GM12878 (cell line): ENCODE results near the gene ZNF189. TPM values are rescaled to one million over a fixed set of nuclear protein-coding genes. Genes with fewer than 3 reads are reported as not detected.

Experiments used
- ATAC-seq: fragments of 200-7000 bp; cut with Tn5 transposase; 3 replicates; pipeline ENCODE4 v1.9.1; 2020; ENCODE audit warnings: mild to moderate bottlenecking, moderate library complexity
- BruUV-seq: library from RNA; stranded (reverse); fragments of 400-500 nt; replicated peaks from 2 replicates; lab custom pipeline; 2021; lab: Mats Ljungman, UMichigan
- CTCF ChIA-PET: fragments of 300-600 bp; sonication (Branson Sonifier 250); formaldehyde crosslinking; extraction: SDS; loops from one replicate; lab custom pipeline; 2021; ENCODE audit warnings: inconsistent platforms; lab: Yijun Ruan, JAX
- POLR2A ChIA-PET: fragments of 350-600 bp; formaldehyde crosslinking; extraction: SDS; loops from one replicate; lab custom pipeline; 2021; ENCODE audit warnings: inconsistent platforms; lab: Charles Lee
- RAD21 ChIA-PET: fragments of 300-600 bp; sonication (Branson Sonifier 250); formaldehyde crosslinking; loops from one replicate; lab custom pipeline; 2023; ENCODE audit warnings: antibody characterized with exemption; ENCODE audit not compliant: unreplicated experiment; lab: Charles Lee
- SMC1A ChIA-PET: fragments of 300-600 bp; sonication (Branson Sonifier 250); formaldehyde crosslinking; loops from one replicate; lab custom pipeline; 2023; ENCODE audit not compliant: unreplicated experiment, uncharacterized antibody; lab: Charles Lee
- DNase-seq: peaks from one replicate; pipeline ENCODE4 v3.0.0-alpha.2; 2011; ENCODE audit warnings: low read depth, low spot score
- FAIRE-seq: peaks from 3 replicates; lab custom pipeline; 2011; peaks lifted over from hg19 to GRCh38; lab: Jason Lieb, UNC
- H2AFZ ChIP-seq: 2 replicates; pipeline ENCODE4 v1.6.0; 2011; ENCODE audit warnings: low read depth, low read length, control low read depth; ENCODE audit not compliant: control insufficient read depth
- H3K27ac ChIP-seq: 2 replicates; pipeline ENCODE4 v1.5.1; 2011; ENCODE audit warnings: control low read depth; ENCODE audit not compliant: control insufficient read depth, insufficient read depth
- H3K27me3 ChIP-seq, 2 experiments: replicated peaks in 1 of 2; 2 replicates each; pipeline versions ENCODE4 v1.6.0 to v1.6.1; 2011; ENCODE audit warnings: low read length in 1 of 2; ENCODE audit not compliant: control insufficient read depth in 2 of 2, insufficient read depth in 2 of 2
- H3K36me3 ChIP-seq, 2 experiments: 2 replicates each; pipeline ENCODE4 v1.5.1; 2011; ENCODE audit warnings: low read length in 1 of 2; ENCODE audit not compliant: control insufficient read depth in 2 of 2, insufficient read depth in 2 of 2
- H3K4me1 ChIP-seq: 2 replicates; pipeline ENCODE4 v1.6.1; 2011; ENCODE audit warnings: mild to moderate bottlenecking, low read length, moderate library complexity, mixed read lengths; ENCODE audit not compliant: control insufficient read depth, insufficient read depth
- H3K4me2 ChIP-seq: 2 replicates; pipeline ENCODE4 v1.6.0; 2011; ENCODE audit warnings: control low read depth; ENCODE audit not compliant: control insufficient read depth, insufficient read depth
- H3K4me3 ChIP-seq: fragments of 200-600 bp; sonication (generic); 2 replicates; pipeline ENCODE4 v1.5.1; 2016
- H3K79me2 ChIP-seq: 2 replicates; pipeline ENCODE4 v1.6.0; 2011; ENCODE audit warnings: low read length; ENCODE audit not compliant: control insufficient read depth, insufficient read depth
- H3K9ac ChIP-seq: 2 replicates; pipeline ENCODE4 v1.8.0; 2011; ENCODE audit warnings: low read length, control low read depth, mixed read lengths; ENCODE audit not compliant: control insufficient read depth, insufficient read depth
- H3K9me3 ChIP-seq: replicated peaks from 3 replicates; pipeline ENCODE4 v1.5.1; 2011; ENCODE audit warnings: mild to moderate bottlenecking, low read length; ENCODE audit not compliant: control insufficient read depth, insufficient read depth
- H4K20me1 ChIP-seq: 2 replicates; pipeline ENCODE4 v1.6.0; 2011; ENCODE audit not compliant: control insufficient read depth, insufficient read depth
- BHLHE40 ChIP-seq, 2 experiments: fragments of 450-650 bp in 1 of 2; IDR thresholded peaks; 2 replicates each; pipeline ENCODE4 v1.6.1; 2011 to 2017; ENCODE audit warnings: low read depth in 2 of 2, borderline replicate concordance in 1 of 2, improper control_type of control experiment in 1 of 2, low read length in 1 of 2, mild to moderate bottlenecking in 1 of 2
- ETV6 ChIP-seq, 2 experiments: fragments of 450-650 bp in 1 of 2; IDR thresholded peaks in 1 of 2; conservative IDR thresholded peaks in 1 of 2; 2 replicates each; pipeline ENCODE4 v1.6.1; 2014; ENCODE audit warnings: antibody characterized with exemption in 1 of 2, borderline replicate concordance in 1 of 2, low read depth in 1 of 2, mild to moderate bottlenecking in 1 of 2, moderate library complexity in 1 of 2
- FOS ChIP-seq: IDR thresholded peaks from 3 replicates; pipeline ENCODE4 v1.6.1; 2011; ENCODE audit warnings: borderline replicate concordance; ENCODE audit not compliant: insufficient read length; ENCODE audit errors: extremely low read depth
- GATAD2B ChIP-seq: fragments of 450-650 bp; conservative IDR thresholded peaks from 2 replicates; pipeline ENCODE4 v1.6.1; 2017; ENCODE audit warnings: low read depth, mild to moderate bottlenecking, moderate library complexity
- NBN ChIP-seq: fragments of 450-650 bp; IDR thresholded peaks from 2 replicates; pipeline ENCODE4 v1.6.1; 2016
- NR2C2 ChIP-seq: IDR thresholded peaks from 2 replicates; pipeline ENCODE4 v1.6.1; 2011; ENCODE audit warnings: borderline replicate concordance, low read depth; ENCODE audit not compliant: control insufficient read depth, insufficient read length
- PBX3 ChIP-seq: IDR thresholded peaks from 2 replicates; pipeline ENCODE4 v1.6.1; 2011; ENCODE audit warnings: mild to moderate bottlenecking, low read depth, low read length, moderate library complexity; ENCODE audit not compliant: insufficient replicate concordance
- POLR2AphosphoS5 ChIP-seq: IDR thresholded peaks from 2 replicates; pipeline ENCODE4 v1.6.1; 2011; ENCODE audit warnings: mild to moderate bottlenecking, low read length, inconsistent platforms
- TBL1XR1 ChIP-seq: IDR thresholded peaks from 2 replicates; pipeline ENCODE4 v1.6.1; 2012; ENCODE audit warnings: low read depth, low read length, improper control_type of control experiment
- WGBS: methylation state at CpG from one replicate; pipeline ENCODE4 v1.1.6; 2016; ENCODE audit warnings: low lambda C conversion rate; ENCODE audit not compliant: insufficient replicate concordance, insufficient coverage; ENCODE audit errors: missing lambda C conversion rate; 5-methylcytosine and 5-hydroxymethylcytosine counted together
- in situ Hi-C: fragments of 300-500 bp; cut with MboI; formaldehyde crosslinking; loops from 9 replicates; pipeline ENCODE4 v1.14.3; 2018; ENCODE audit warnings: mixed read lengths
- intact Hi-C: fragments of 100-400 bp; cut with micrococcal nuclease; formaldehyde crosslinking; loops from one replicate; pipeline ENCODE4 v1.14.2; 2022; ENCODE audit not compliant: unreplicated experiment
- polyA plus RNA-seq, 11 experiments: library from polyadenylated mRNA; depleted of rRNA in 4 of 11; unstranded in 6 of 11; stranded (reverse) in 5 of 11; fragments of >200 nt; fragmentation: Nextera tagmentation in 4 of 11; fragmentation: Illumina TruSeq in 1 of 11; extraction: Ambion mirVana in 4 of 11; extraction: Trizol in 1 of 11; gene quantifications; 1 replicate in 1 of 11; 2 replicates in 10 of 11; pipeline versions ENCODE4 v1.2.1 to v1.2.3, GENCODE V29; 2011 to 2016; ENCODE audit warnings: inconsistent platforms in 2 of 11, missing spikeins in 2 of 11, low read depth in 1 of 11
- total RNA-seq, 4 experiments: library from RNA; depleted of rRNA in 3 of 4; stranded (reverse); fragments of >200 nt in 3 of 4; fragmentation: Illumina TruSeq in 1 of 4; extraction: Trizol in 1 of 4; gene quantifications; 2 replicates each; pipeline versions ENCODE4 v1.2.1 to v1.2.3, GENCODE V29; 2013 to 2021

ZNF189 gene
- total and polyA plus RNA-seq, 10 of the 15 experiments (the other 5 are each of a cell fraction or from before 2014, with no cell fraction given) = 3.1 to 12.3 (median 7.4) TPM

- TF ChIP-seq POLR2AphosphoS5 = no peak
- TF ChIP-seq FOS = no peak
- TF ChIP-seq TBL1XR1 = no peak
- no peak for TF ChIP-seq NBN
- TF ChIP-seq NR2C2 = no peak
- TF ChIP-seq ETV6 (conservative IDR thresholded peaks at IDR 0.05 in 1 of 2, IDR thresholded peaks at IDR 0.05 in 1 of 2; ENCODE audit: borderline replicate concordance in 1 of 2, low read depth in 1 of 2) = no peak
- no peak for TF ChIP-seq PBX3
- no peak for TF ChIP-seq BHLHE40 (IDR thresholded peaks at IDR 0.05; ENCODE audit: borderline replicate concordance in 1 of 2, low read depth in 2 of 2, low read length in 1 of 2)
- no peak for TF ChIP-seq GATAD2B
- Histone ChIP-seq H3K27me3 (no peaks in the 10 kb centered on the region), H3K4me2 (no peak overlapping the region), H3K36me3 (no peaks in the 10 kb centered on the region), H3K4me3 (no peak overlapping the region), H3K27ac (no peak overlapping the region), H2AFZ (no peak overlapping the region), H3K9ac (no peak overlapping the region), H3K4me1 (no peaks in the 10 kb centered on the region), H4K20me1 (no peaks in the 10 kb centered on the region), H3K79me2 (no peaks in the 10 kb centered on the region), H3K9me3 (no peaks in the 10 kb centered on the region; the same call in 2 of the 3 replicates)
- in situ Hi-C loops = loop anchor here (5.0 kb wide), 1 partner anchor 77 kb away; the partner anchor contains the start of gene RNF20
- intact Hi-C loops = no loop called here
- no peak for ATAC-seq
- no peak for FAIRE-seq
- WGBS = 13% methylated on average over 2 of the region's 2 CpGs
- ChIA-PET RAD21 (no interaction called here), SMC1A (no interaction called here), POLR2A (no interaction called here), CTCF (interaction anchor here (1.0 to 12.4 kb wide), 3 partner anchors 9 to 74 kb away, joined by 3 to 228 read pairs (median 4); partner anchors contain the start of gene RNF20)
- no TSS peak for BruUV-seq
- DNase-seq = no peak
These were observed 57.1 kb downstream of the ZNF189 start for GRCh38 chr9:101455656-101456240.
